ENCODE measurements around the gene RTP3.

The RTP3 gene

GRCh38 chr3:46468753-46469600 lies 28.8 kb upstream of the RTP3 start:
- in situ Hi-C loops (cut with HindIII; ENCODE audit: low sequenced_read_pairs): no loop called here

DNA sequence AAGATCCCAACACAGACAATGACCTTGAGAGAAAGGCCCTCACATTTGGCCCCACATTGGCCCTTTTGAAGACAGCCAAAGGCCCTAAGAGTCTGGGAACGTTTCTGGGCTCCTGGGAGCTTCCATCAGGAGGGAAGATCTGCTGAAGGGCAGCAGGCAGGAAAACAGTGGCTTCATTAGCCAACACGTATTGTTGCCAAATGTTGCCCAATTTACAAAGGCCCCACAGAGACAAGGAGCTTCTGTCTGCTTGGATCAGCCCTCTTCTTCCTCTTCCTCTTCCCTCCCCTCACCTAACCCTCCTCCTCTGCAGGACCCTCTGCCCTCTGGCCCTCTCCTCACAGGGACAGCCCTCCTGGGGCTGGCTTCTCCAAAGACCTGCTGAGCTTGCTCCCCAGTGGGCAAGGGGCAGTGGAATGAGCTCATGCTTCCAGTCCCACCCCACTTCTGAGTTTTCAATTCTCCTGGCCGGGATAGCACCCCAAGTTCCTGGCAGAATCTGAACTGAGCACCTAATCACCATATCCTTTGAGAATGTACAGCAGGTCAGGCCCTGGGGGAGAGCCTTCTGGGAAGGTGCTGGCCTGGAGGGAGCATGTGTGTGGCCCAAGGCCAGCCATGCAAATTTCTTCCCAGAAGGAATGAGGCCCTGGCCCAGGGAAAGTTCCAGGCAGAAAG lies 28.0 kb upstream of the RTP3 start:
- in situ Hi-C loops (cut with HindIII; ENCODE audit: low sequenced_read_pairs): no loop called here

- in situ Hi-C loops (cut with HindIII; ENCODE audit: low sequenced_read_pairs): no loop called here
Measured at GRCh38 chr3:46470831-46471230, 26.9 kb upstream of the RTP3 start.

DNA sequence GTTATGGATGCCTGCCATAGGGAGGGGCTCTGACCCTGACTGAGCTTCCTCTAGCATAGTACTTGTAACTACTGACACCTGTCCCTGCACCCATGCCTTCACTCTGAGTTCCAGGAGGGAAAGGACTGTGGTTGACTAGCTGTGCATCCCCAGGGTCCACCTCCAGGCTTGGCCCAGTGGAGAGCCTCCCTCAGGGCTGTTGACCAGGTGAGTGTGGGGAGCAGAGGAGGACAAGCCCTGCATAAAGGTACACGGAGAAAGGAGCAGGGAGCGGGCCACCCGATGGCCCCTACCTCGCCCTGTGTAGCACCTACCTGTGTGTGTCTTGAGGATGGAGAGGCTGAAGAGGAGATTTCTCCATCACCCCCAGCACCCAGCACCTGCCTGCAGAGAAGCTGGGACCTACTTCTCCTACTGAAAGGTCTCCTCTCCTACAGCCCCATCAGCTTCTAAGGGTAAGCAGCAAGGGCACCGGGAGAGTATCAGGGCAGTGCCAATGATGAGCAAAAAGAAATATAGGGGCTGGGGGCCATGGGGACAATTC lies 26.3 kb upstream of the RTP3 start:
- in situ Hi-C loops (cut with HindIII; ENCODE audit: low sequenced_read_pairs): no loop called here

- in situ Hi-C loops (cut with HindIII; ENCODE audit: low sequenced_read_pairs): no loop called here
Measured at GRCh38 chr3:46472736-46473135, 25.0 kb upstream of the RTP3 start.

DNA sequence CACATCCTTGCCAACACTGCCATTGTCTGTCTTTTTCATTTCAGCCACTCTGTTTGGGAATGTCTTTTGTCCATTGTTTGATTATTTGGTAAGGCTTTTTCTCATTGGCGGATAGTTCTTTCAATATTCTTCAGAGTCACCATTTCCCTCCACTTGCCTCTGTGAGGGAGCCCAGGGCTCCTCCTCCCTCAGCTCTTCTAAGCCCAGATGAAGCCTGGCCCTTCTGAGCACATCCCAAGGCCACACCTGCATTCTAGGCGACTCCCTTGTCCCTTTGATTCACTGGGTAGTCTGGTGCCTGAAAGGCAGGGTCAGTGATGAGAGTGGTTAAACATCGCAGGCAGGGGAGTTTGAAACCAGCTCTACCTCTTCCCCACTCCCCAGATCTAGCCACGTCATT lies 20.6 kb upstream of the RTP3 start:
- in situ Hi-C loops (cut with HindIII; ENCODE audit: low sequenced_read_pairs): no loop called here

DNA sequence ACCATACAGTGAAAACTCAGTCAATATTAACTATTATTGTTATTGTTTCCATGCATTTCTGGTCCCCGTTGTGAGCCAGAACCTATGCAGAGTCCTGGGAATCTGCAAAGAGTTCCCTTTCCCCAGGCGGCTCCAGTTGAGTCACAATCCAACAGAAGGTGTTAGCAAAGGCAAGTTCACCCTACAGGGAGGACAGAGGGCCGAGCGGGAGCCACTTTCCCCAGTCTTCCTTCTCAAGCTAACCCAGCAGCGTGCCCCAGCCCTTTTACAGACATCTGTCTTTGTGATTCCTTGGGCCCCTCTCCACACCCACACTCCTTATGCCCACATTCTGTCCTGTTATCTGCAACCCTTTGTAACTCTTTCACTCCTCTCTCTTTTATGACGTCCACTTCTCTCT lies 20.0 kb upstream of the RTP3 start:
- in situ Hi-C loops (cut with HindIII; ENCODE audit: low sequenced_read_pairs): no loop called here

DNA sequence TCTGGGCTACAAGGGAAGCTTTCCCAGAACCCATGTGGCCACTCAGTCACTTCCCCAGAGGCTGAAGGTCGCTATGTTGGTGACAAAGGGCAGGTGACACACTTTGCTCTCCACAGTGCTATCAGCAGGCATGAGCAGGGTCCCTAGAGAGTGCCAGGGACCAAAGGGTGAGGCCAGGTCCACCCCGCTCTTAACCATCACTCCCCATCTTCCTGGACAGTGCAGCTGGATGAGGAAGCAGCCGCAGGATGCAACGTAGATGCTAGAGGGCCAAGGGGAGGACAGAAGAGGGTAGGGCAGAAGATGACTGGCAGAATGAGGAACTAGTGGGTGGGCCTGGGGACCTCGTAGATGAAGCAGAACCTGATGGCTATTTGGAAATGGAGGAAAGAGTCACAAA lies 19.4 kb upstream of the RTP3 start:
- in situ Hi-C loops (cut with HindIII; ENCODE audit: low sequenced_read_pairs): no loop called here

DNA sequence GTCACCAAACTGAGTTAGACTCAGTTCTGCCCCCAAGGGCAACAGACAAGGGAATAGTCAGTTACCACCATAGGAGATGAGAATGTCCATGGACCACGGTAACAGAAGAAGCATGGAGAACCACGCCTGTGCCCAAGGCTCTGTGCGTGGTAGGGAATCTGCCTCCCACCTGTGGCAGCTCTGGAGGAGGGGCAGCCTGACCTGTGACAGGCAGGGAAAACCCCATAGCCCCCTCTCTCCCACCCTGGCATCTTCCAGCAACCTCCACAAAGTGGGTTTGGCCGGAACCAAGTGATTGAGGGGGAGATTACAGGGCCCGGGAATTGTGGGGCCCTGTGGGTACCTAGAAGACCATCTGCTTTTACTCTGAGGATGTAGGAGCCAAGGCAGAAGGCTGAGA lies 18.8 kb upstream of the RTP3 start:
- in situ Hi-C loops (cut with HindIII; ENCODE audit: low sequenced_read_pairs): no loop called here

DNA sequence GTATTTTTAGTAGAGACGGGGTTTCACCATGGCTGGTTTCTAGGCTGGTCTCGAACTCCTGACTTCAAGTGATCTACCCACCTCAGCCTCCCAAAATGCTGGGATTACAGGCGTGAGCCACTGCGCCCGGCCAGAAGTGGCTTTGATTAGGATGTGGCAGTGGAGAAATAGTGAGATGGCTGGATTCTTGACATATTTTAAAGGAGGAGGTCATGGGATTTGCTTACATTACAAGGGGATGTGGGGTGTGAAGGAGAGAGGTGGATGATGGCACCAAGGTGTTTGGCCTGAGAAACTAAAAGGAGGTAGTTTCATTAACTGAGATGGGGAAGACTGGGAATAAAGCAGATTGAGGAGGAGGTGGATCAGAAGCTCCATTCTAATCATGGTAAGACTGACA lies 18.1 kb upstream of the RTP3 start:
- in situ Hi-C loops (cut with HindIII; ENCODE audit: low sequenced_read_pairs): no loop called here

DNA sequence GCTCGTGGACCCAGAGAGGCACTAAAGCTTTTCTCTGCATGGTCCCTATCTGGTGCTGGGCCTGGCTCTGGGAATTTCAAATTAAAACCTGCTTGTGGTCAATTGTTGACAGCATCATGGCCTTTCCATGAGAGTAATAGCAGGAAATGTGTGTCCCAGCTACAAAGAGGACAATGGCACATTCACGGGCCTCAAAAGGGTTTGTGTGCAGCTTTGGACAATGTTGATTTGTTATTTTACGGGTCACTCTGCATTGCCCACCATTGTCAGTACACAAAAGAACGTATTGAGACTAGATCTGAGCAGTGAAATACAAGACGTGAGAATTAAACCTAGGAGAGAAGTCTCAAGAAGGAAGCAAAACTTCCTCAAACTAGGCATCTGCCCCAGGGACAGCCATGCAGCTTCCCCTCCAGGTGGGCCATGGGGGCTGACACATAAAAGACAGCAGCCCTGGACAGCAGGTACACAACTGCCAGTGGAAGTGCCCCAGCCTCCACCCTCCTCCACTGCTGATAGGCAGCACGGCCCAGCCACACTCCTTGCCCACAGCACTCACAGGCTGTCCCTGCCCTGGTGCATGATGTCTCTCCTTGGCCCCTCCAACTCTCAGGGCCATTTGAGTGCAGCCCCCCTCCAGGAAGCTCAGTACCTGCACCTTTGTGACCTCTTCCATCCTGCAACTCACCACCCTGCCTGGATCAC lies 17.1 kb upstream of the RTP3 start:
- in situ Hi-C loops (cut with HindIII; ENCODE audit: low sequenced_read_pairs): no loop called here

- in situ Hi-C loops (cut with HindIII; ENCODE audit: low sequenced_read_pairs): no loop called here
Measured at GRCh38 chr3:46481636-46482035, 16.1 kb upstream of the RTP3 start.

GRCh38 chr3:46482632-46483350 lies 15.0 kb upstream of the RTP3 start:
- in situ Hi-C loops (cut with HindIII; ENCODE audit: low sequenced_read_pairs): no loop called here

GRCh38 chr3:46483825-46484224 lies 14.0 kb upstream of the RTP3 start:
- in situ Hi-C loops (cut with HindIII; ENCODE audit: low sequenced_read_pairs): no loop called here

DNA sequence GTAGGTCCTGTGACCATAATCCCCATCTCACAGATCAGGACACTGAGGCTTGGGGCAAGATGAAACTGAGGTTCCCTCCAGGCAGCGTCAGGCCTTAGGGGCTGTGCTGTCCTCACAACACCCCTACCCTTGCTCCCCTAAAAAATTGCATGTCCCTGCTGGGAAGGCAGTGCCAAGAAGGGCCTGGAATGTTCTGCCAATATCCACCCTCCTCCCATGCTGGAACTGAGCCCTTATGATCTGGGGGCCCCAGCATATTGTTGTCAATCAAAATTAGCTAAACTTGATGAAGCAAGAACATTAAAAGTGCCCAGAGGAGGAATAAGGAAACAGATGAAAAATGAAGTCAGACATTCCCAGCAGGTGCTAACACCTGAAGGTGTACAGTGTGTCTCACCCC lies 13.4 kb upstream of the RTP3 start:
- in situ Hi-C loops (cut with HindIII; ENCODE audit: low sequenced_read_pairs): no loop called here

DNA sequence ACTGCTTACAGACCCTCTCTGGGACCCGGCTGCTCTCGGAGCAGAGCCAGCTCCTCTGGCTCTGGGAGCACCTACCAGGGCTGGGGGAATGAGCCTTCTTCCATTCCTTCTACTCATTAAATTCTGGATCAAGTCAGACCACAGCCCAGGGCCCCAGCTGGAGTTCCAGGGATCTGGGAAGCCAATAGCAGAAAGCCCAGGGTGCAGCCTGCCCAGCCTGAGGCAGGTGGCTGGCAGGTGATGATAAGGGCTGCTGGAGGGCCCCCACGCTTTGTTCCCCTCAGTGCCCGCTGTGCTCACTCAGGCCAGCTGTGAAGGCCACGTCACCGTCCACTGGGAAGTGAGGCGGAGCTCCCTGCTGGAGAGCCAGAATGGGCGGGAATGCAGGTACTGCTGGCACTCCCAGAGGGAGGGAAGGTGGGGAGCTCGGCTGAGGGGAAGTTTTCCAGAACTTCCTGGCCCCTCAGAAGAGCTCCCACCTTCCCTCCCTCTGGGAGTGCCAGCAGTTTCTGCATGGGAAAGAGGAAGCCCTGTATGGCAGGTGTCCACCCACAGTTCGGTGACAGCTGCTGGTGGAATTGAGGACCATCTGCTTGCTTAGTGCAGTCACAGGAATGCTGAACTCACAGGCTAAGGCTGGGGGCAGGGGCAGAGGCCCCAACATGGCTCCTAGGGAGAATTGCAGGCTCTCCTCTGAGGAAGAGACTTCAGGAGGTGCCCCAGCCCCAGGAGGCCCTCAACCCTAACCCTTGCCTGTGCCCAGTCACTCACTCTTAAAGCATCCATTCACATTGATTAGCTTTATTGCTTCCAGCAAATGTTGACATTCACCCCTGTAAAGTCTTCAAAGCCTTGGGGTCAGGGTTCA lies 12.6 kb upstream of the RTP3 start:
- in situ Hi-C loops (cut with HindIII; ENCODE audit: low sequenced_read_pairs): no loop called here

DNA sequence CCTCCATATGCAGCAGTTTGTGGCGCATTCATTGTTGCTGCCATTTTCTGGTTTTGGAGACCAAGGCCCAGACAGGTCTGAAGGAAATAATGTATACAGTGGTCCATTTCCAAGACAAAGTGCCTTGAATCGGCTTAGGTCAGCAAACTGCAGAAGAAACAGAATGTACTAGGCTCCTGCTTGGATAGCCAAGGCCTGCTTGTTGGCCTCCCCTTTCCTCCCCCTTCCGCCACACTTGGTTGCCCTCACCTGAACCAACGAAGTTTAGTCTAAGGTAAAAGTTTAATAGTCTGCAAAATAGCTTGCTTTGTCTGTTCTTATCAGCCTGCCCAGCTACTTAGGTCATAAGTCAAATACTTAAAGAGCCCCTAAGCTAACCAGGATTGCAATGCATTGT lies 12.0 kb upstream of the RTP3 start:
- in situ Hi-C loops (cut with HindIII; ENCODE audit: low sequenced_read_pairs): no loop called here

- in situ Hi-C loops (cut with HindIII; ENCODE audit: low sequenced_read_pairs): no loop called here
Measured at GRCh38 chr3:46488735-46489361, 8.9 kb upstream of the RTP3 start.

GRCh38 chr3:46489381-46489780 lies 8.4 kb upstream of the RTP3 start:
- in situ Hi-C loops (cut with HindIII; ENCODE audit: low sequenced_read_pairs): no loop called here

- in situ Hi-C loops (cut with HindIII; ENCODE audit: low sequenced_read_pairs): no loop called here
Measured at GRCh38 chr3:46489875-46490274, 7.9 kb upstream of the RTP3 start.

Data from DLD1 (cell line).